AG04449 (cell line): ENCODE results near the gene AP5B1.
"Not testable (repeated sequence)": the region's sequence is repeated elsewhere in the genome, so short reads cannot be mapped to it uniquely, and the experiment has no call there.

Experiments used
- CTCF ChIA-PET: fragments of 350-600 bp; formaldehyde crosslinking; extraction: SDS; loops from one replicate; lab custom pipeline; 2021; ENCODE audit warnings: antibody characterized with exemption; lab: Yijun Ruan, JAX
- POLR2A ChIA-PET: fragments of 400-600, 350-600 bp; formaldehyde crosslinking; extraction: SDS; loops from one replicate; lab custom pipeline; 2020; ENCODE audit warnings: antibody characterized with exemption, inconsistent platforms; lab: Yijun Ruan, JAX
- DNase-seq: peaks from one replicate; pipeline ENCODE4 v3.0.0-alpha.2; 2010; ENCODE audit warnings: low read depth, low spot score
- H3K4me3 ChIP-seq: 2 replicates; pipeline ENCODE4 v1.5.1; 2011; ENCODE audit warnings: low read depth, mild to moderate bottlenecking, control low read depth, low read length
- TF ChIP-seq, protein P1 (sequence below): IDR thresholded peaks from one replicate; pipeline ENCODE4 v1.5.1; 2011; ENCODE audit warnings: mild to moderate bottlenecking, moderate library complexity, low read length, control low read depth, inconsistent platforms; ENCODE audit not compliant: insufficient read depth; ENCODE audit errors: missing control alignments

The AP5B1 gene

DNA sequence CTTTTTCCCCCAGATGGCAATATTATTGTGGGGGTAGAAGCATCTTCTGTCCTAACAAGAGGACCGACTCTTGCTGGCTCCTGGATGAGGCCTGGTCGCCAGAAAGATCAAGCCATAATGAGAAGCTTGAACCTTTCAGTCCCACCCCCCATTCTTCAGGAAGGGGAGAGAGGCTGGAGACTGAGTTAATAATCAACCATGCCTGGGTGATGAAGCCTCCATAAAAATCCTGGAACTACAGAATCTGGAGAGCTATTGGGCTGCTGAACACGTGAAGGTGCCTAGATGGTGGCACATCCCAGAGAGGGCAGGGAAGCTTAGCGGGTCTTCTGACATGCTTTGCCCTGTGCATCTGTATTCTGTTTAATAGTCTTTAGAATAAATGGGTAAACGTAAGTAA is 16.3 kb downstream of the AP5B1 start:
- no peak overlapping the region for H3K4me3 ChIP-seq
- DNase-seq: no peak
- ChIA-PET CTCF (interaction anchor here (0.9 to 1.9 kb wide), 4 partner anchors 9 to 53 kb away, joined by 3 to 5 read pairs (median 3); no protein-coding TSS in a partner anchor), POLR2A (no interaction called here)
- TF ChIP-seq, protein P1, sequence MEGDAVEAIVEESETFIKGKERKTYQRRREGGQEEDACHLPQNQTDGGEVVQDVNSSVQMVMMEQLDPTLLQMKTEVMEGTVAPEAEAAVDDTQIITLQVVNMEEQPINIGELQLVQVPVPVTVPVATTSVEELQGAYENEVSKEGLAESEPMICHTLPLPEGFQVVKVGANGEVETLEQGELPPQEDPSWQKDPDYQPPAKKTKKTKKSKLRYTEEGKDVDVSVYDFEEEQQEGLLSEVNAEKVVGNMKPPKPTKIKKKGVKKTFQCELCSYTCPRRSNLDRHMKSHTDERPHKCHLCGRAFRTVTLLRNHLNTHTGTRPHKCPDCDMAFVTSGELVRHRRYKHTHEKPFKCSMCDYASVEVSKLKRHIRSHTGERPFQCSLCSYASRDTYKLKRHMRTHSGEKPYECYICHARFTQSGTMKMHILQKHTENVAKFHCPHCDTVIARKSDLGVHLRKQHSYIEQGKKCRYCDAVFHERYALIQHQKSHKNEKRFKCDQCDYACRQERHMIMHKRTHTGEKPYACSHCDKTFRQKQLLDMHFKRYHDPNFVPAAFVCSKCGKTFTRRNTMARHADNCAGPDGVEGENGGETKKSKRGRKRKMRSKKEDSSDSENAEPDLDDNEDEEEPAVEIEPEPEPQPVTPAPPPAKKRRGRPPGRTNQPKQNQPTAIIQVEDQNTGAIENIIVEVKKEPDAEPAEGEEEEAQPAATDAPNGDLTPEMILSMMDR: no peak

DNA sequence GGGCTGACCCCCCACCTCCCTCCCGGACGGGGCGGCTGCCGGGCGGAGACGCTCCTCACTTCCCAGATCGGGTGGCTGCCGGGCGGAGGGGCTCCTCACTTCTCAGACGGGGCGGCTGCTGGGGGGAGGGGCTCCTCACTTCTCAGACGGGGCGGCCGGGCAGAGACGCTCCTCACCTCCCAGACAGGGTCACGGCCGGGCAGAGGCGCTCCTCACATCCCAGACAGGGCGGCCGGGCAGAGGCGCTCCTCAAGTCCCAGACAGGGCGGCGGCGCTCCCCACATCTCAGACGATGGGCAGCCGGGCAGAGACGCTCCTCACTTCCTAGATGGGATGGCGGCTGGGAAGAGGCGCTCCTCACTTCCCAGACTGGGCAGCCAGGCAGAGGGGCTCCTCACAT is 18.0 kb downstream of the AP5B1 start:
- H3K4me3 ChIP-seq, DNase-seq, POLR2A ChIA-PET, CTCF ChIA-PET: not testable (repeated sequence)

DNA sequence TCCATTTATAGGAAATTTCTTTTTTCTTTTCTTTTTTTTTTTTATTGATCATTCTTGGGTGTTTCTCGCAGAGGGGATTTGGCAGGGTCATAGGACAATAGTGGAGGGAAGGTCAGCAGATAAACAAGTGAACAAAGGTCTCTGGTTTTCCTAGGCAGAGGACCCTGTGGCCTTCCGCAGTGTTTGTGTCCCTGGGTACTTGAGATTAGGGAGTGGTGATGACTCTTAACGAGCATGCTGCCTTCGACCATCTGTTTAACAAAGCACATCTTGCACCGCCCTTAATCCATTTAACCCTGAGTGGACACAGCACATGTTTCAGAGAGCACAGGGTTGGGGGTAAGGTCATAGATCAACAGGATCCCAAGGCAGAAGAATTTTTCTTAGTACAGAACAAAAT is 18.6 kb downstream of the AP5B1 start:
- H3K4me3 ChIP-seq, POLR2A ChIA-PET, DNase-seq: not testable (repeated sequence)
- CTCF ChIA-PET: interaction anchor here (1.0 to 2.6 kb wide), 4 partner anchors 9 to 51 kb away, joined by 3 to 12 read pairs (median 6); partner anchors contain the start of genes AP5B1 and KAT5

DNA sequence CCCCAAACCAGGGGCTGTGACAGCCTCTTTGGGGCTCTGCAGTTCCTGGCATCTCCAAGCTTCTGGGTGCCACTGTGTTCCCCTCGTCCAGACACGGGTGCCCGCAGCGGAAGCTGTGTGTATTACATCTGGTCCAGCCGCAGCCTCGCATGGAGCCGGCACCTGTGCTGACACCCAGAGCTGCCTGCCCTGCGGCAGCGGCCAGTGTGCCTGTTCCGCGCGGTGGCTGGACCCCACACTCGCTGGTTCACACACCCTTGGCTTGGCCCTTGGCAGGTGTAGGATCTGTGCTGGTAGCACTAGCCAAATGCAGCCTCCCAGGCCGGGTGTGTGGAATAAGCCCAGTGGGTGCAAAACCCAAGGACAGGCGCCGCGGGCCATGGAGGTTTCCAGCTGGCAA is 35.7 kb downstream of the AP5B1 start:
- POLR2A ChIA-PET: no interaction called here
- CTCF ChIA-PET: interaction anchor here (0.8 to 2.9 kb wide), 10 partner anchors 9 to 73 kb away, joined by 3 to 20 read pairs (median 4); partner anchors contain the start of gene KAT5
- TF ChIP-seq, protein P1: no peak
- no peak for DNase-seq
- no peak overlapping the region for H3K4me3 ChIP-seq

DNA sequence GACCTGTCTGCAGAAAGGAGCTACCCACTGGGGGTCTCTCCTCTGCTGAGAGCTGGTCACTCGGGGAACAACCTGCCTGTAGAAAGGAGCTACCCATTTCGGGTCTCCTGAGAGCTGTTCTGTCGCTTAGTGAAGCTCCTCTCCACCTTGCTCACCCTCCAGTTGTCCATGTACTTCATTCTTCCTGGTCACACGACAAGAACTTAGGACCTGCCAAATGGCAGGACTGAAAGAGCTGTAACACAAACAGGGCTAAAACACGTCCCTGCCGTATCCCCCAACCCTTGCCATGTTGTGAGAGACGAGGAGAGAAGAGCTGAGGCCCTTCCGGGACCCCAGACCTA is 36.1 kb downstream of the AP5B1 start:
- no peak for DNase-seq
- TF ChIP-seq, protein P1: no peak
- H3K4me3 ChIP-seq: no peak overlapping the region
- CTCF ChIA-PET: interaction anchor here (0.8 to 2.9 kb wide), 10 partner anchors 8 to 73 kb away, joined by 3 to 20 read pairs (median 4); partner anchors contain the start of gene KAT5
- POLR2A ChIA-PET: no interaction called here

DNA sequence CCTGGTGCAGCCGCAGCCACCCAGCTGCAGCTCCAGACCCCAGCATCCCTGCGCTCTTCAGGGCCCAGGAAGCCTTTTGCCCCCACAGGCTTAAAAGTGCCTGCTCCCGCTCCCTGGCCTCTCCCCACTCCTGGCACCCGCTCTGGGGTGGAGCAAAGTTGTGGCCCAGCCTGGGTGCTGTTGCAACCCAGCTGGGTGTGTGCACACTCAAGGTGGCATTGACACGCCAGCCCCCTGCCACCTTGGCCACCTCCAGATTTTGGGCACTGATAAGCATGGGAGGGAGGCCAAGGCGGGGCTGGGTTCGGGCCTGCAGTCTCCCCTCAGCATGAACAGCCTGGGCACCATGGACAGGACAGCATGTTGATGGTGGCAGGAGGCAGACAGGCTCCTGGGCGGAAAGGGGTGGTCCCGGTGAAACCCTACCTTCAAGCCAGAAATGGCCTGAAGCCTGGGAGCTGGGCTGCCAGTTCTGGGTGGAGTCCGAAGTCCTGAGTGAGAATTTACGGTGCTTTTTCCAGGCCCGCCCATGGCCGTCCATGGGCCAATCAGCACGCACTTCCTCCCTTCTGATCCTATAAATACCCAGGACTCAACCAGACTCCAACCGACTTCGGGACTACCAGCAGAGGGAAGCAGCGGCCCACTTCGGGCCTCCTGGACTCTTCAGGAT is 36.6 kb downstream of the AP5B1 start:
- DNase-seq: no peak

DNA sequence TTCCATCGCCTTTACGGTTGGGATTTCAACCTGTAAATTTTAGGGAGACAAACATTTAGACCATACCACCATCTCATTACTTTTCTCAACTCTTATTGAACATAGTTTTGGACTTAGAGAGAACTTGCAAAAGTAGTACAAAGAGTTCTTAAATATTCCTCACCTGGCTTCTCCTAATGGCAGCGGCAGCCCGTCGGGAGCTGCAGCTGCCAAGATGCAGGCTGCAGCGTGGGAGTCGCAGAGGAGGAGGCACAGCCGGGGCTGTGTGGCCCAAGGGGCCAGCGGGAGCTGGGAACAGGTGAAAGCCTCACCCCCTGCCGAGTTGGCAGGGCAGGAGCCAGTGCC is 37.1 kb downstream of the AP5B1 start:
- ChIA-PET POLR2A (no interaction called here), CTCF (interaction anchor here (1.3 to 2.9 kb wide), 2 partner anchors 26 to 74 kb away, joined by 3 to 20 read pairs; no protein-coding TSS in a partner anchor)
- TF ChIP-seq, protein P1: no peak
- DNase-seq: no peak
- H3K4me3 ChIP-seq: no peak overlapping the region

More for the DNA sequence above, 36.6 kb downstream of the AP5B1 start:
- TF ChIP-seq, protein P1: peak; percentile 27
- no peak overlapping the region for H3K4me3 ChIP-seq
- CTCF ChIA-PET: interaction anchor here (0.8 to 2.9 kb wide), 10 partner anchors 8 to 73 kb away, joined by 3 to 20 read pairs (median 4); partner anchors contain the start of gene KAT5
- POLR2A ChIA-PET: interaction anchor here (0.7 kb wide), 1 partner anchor 22 kb away, joined by 3 read pairs; no protein-coding TSS in a partner anchor
